ENCODE data around the gene RNU5D-1.

RNU5D-1 gene

GRCh38 chr1:44705938-44706337 is 25.0 kb downstream of the RNU5D-1 start:
- TF ChIP-seq CTCF (IDR thresholded peaks at IDR 0.05; ENCODE audit: low read length) (no peak), EZH2phosphoT487 (IDR thresholded peaks at IDR 0.05; ENCODE audit: low read length) (no peak), EZH2 (optimal IDR thresholded peaks at IDR 0.05; ENCODE audit: low read depth, low read length) (no peak)
- Histone ChIP-seq H4K20me1 (ENCODE audit: insufficient read depth, low read length) (no peaks in the 10 kb centered on the region), H3K4me2 (ENCODE audit: low read depth, low read length) (no peak overlapping the region), H3K79me2 (ENCODE audit: low read length) (no peaks in the 10 kb centered on the region), H3K27me3 (replicated peaks; ENCODE audit: insufficient read depth, low read length) (no peaks in the 10 kb centered on the region; the same call in 1 of the 2 replicates), H2AFZ (ENCODE audit: low read length) (no peak overlapping the region), H3K9me2 (replicated peaks; ENCODE audit: insufficient read depth, low read length) (no peaks in the 10 kb centered on the region), H3F3A (ENCODE audit: insufficient read depth, low read length) (0 out of 2 replicates have a peak, but pooled peaks cover 3% of the 10 kb centered on the region), H3K9me3 (replicated peaks; ENCODE audit: insufficient read depth, low read length) (no peaks in the 10 kb centered on the region), H3K27ac (ENCODE audit: low read length) (no peak overlapping the region), H3K4me1 (ENCODE audit: low read length) (peaks cover 9% of the 10 kb centered on the region), H3K9ac (ENCODE audit: low read length) (no peak overlapping the region), H3K36me3 (replicated peaks; ENCODE audit: insufficient read depth, low read length) (no peaks in the 10 kb centered on the region), H3K4me3 (ENCODE audit: low read length) (no peak overlapping the region)
- DNase-seq = no peak

GRCh38 chr1:44705470-44705869 is 25.5 kb downstream of the RNU5D-1 start:
- Histone ChIP-seq H3K36me3 (replicated peaks; ENCODE audit: insufficient read depth, low read length) (no peaks in the 10 kb centered on the region), H3K9ac (ENCODE audit: low read length) (no peak overlapping the region), H3K27ac (ENCODE audit: low read length) (no peak overlapping the region), H2AFZ (ENCODE audit: low read length) (no peak overlapping the region), H4K20me1 (ENCODE audit: insufficient read depth, low read length) (no peaks in the 10 kb centered on the region), H3K4me1 (ENCODE audit: low read length) (peaks cover 9% of the 10 kb centered on the region), H3K27me3 (replicated peaks; ENCODE audit: insufficient read depth, low read length) (no peaks in the 10 kb centered on the region), H3K4me3 (ENCODE audit: low read length) (no peak overlapping the region), H3K9me3 (replicated peaks; ENCODE audit: insufficient read depth, low read length) (no peaks in the 10 kb centered on the region), H3F3A (ENCODE audit: insufficient read depth, low read length) (0 out of 2 replicates have a peak, but pooled peaks cover 3% of the 10 kb centered on the region), H3K4me2 (ENCODE audit: low read depth, low read length) (no peak overlapping the region), H3K9me2 (replicated peaks; ENCODE audit: insufficient read depth, low read length) (no peaks in the 10 kb centered on the region), H3K79me2 (ENCODE audit: low read length) (no peaks in the 10 kb centered on the region)
- TF ChIP-seq CTCF (IDR thresholded peaks at IDR 0.05; ENCODE audit: low read length) = no peak
- no peak for TF ChIP-seq EZH2phosphoT487 (IDR thresholded peaks at IDR 0.05; ENCODE audit: low read length)
- no peak for TF ChIP-seq EZH2 (optimal IDR thresholded peaks at IDR 0.05; ENCODE audit: low read depth, low read length)
- no peak for DNase-seq

DNA sequence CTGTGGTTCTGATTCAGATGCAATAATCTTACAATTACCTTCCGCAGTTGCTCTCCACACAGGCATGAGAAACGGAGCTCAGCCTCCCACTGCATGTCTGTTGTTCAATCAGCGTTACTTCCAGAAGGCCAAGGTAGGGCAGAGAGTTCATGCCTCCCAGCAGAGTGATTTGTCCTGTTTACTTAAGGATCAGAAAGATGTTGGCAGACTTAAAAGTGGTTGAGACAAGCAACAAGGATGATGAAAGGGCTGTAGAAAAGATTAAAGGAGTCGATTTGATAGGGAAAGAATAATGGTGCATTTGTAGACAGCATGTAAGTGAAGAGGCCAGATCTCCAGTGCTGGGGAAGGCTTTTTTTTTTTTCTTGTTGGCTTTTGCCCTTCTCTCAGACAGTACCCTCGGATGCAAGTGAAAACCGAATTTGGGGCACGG is 29.8 kb downstream of the RNU5D-1 start:
- H3K36me3 ChIP-seq (replicated peaks; ENCODE audit: insufficient read depth, low read length) = no peaks in the 10 kb centered on the region
- H3K4me3 ChIP-seq (ENCODE audit: low read length) = no peak overlapping the region
- H3K79me2 ChIP-seq (ENCODE audit: low read length) = no peaks in the 10 kb centered on the region
- DNase-seq = no peak
- H3K4me1 ChIP-seq (ENCODE audit: low read length) = no peaks in the 10 kb centered on the region
- no peak overlapping the region for H3K27ac ChIP-seq (ENCODE audit: low read length)
- no peaks in the 10 kb centered on the region for H3F3A ChIP-seq (ENCODE audit: insufficient read depth, low read length)
- no peak overlapping the region for H2AFZ ChIP-seq (ENCODE audit: low read length)
- H3K4me2 ChIP-seq (ENCODE audit: low read depth, low read length) = no peak overlapping the region
- H3K27me3 ChIP-seq (replicated peaks; ENCODE audit: insufficient read depth, low read length) = no peaks in the 10 kb centered on the region
- no peaks in the 10 kb centered on the region for H3K9me2 ChIP-seq (replicated peaks; ENCODE audit: insufficient read depth, low read length)
- no peak for TF ChIP-seq CTCF (IDR thresholded peaks at IDR 0.05; ENCODE audit: low read length)
- no peak for TF ChIP-seq EZH2 (optimal IDR thresholded peaks at IDR 0.05; ENCODE audit: low read depth, low read length)
- TF ChIP-seq EZH2phosphoT487 (IDR thresholded peaks at IDR 0.05; ENCODE audit: low read length) = no peak
- no peak overlapping the region for H3K9ac ChIP-seq (ENCODE audit: low read length)
- no peaks in the 10 kb centered on the region for H3K9me3 ChIP-seq (replicated peaks; ENCODE audit: insufficient read depth, low read length)
- H4K20me1 ChIP-seq (ENCODE audit: insufficient read depth, low read length) = no peaks in the 10 kb centered on the region

All from MM.1S (cell line).